H1 (cell line): ENCODE results near the gene ATG4D. TPM values are rescaled to one million over a fixed set of nuclear protein-coding genes. Genes with fewer than 3 reads are reported as not detected.
A peak's percentile ranks its signal among the peaks of the same experiment; 100 is the strongest.

Source experiments
- CTCF ChIA-PET: fragments of 300-600 bp; sonication (Branson Sonifier 250); formaldehyde crosslinking; loops from one replicate; lab custom pipeline; 2021; ENCODE audit not compliant: partially characterized antibody; lab: Charles Lee
- POLR2A ChIA-PET: fragments of 300-600 bp; sonication (Branson Sonifier 250); formaldehyde crosslinking; loops from one replicate; lab custom pipeline; 2021; ENCODE audit warnings: inconsistent platforms; ENCODE audit not compliant: partially characterized antibody; lab: Charles Lee
- DNase-seq, 2 experiments: peaks; one replicate each; pipeline versions ENCODE4 v3.0.0 to v3.0.0-alpha.2; 2010 to 2022; ENCODE audit warnings: low spot score in 2 of 2, low read depth in 1 of 2, mixed read lengths in 1 of 2
- FAIRE-seq: peaks from 2 replicates; lab custom pipeline; 2011; peaks lifted over from hg19 to GRCh38; lab: Jason Lieb, UNC
- H2AFZ ChIP-seq: 2 replicates; pipeline ENCODE4 v1.8.1; 2012; ENCODE audit warnings: low read length, inconsistent platforms
- H2AK5ac ChIP-seq: 2 replicates; pipeline ENCODE4 v1.6.1; 2013; ENCODE audit warnings: low read depth, low read length
- H2BK120ac ChIP-seq: replicated peaks from 2 replicates; pipeline ENCODE3; 2013; ENCODE audit warnings: low read depth, low read length, inconsistent platforms
- H2BK12ac ChIP-seq: 2 replicates; pipeline ENCODE4 v1.6.1; 2013; ENCODE audit warnings: low read depth, low read length
- H2BK15ac ChIP-seq: 2 replicates; pipeline ENCODE4 v1.6.1; 2013; ENCODE audit warnings: low read length
- H2BK20ac ChIP-seq: 2 replicates; pipeline ENCODE4 v1.6.1; 2013; ENCODE audit warnings: low read length
- H2BK5ac ChIP-seq: 2 replicates; pipeline ENCODE4 v1.6.1; 2013; ENCODE audit warnings: low read depth, low read length
- H3K14ac ChIP-seq: 2 replicates; pipeline ENCODE4 v1.6.1; 2013; ENCODE audit warnings: inconsistent platforms; ENCODE audit not compliant: insufficient read length
- H3K18ac ChIP-seq: 2 replicates; pipeline ENCODE4 v1.6.1; 2013; ENCODE audit warnings: low read length; ENCODE audit errors: extremely low read depth
- H3K23ac ChIP-seq: 2 replicates; pipeline ENCODE4 v1.6.1; 2013; ENCODE audit warnings: inconsistent platforms; ENCODE audit not compliant: insufficient read length
- H3K23me2 ChIP-seq: 2 replicates; pipeline ENCODE4 v1.6.1; 2013; ENCODE audit warnings: low read depth, low read length
- H3K27ac ChIP-seq: 2 replicates; pipeline ENCODE4 v1.6.1; 2011; ENCODE audit warnings: low read depth, low read length, inconsistent platforms
- H3K27me3 ChIP-seq, 4 experiments: replicated peaks in 1 of 4; 1 replicate in 1 of 4; 2 replicates in 3 of 4; pipeline versions ENCODE4 v1.6.1 to v1.8.1; 2011 to 2013; ENCODE audit warnings: low read length in 3 of 4, mild to moderate bottlenecking in 3 of 4, inconsistent platforms in 2 of 4, mixed read lengths in 2 of 4, moderate library complexity in 1 of 4; ENCODE audit not compliant: control insufficient read depth in 3 of 4, insufficient read depth in 3 of 4; ENCODE audit errors: extremely low read depth in 1 of 4
- H3K36me3 ChIP-seq, 4 experiments: 2 replicates each; pipeline versions ENCODE4 v1.6.1 to v1.8.1; 2011 to 2013; ENCODE audit warnings: mild to moderate bottlenecking in 4 of 4, low read length in 3 of 4, moderate library complexity in 2 of 4, control low read depth in 1 of 4, inconsistent platforms in 1 of 4; ENCODE audit not compliant: insufficient read depth in 4 of 4, control insufficient read depth in 2 of 4
- H3K4ac ChIP-seq: replicated peaks from 2 replicates; pipeline ENCODE3; 2013; ENCODE audit warnings: low read length, low read depth, mixed read lengths, inconsistent platforms; ENCODE audit not compliant: insufficient read length
- H3K4me1 ChIP-seq, 4 experiments: replicated peaks in 1 of 4; 1 replicate in 1 of 4; 2 replicates in 3 of 4; pipeline versions ENCODE4 v1.6.1 to v1.8.1; 2011 to 2013; ENCODE audit warnings: low read length in 3 of 4, inconsistent platforms in 2 of 4, mixed read lengths in 1 of 4; ENCODE audit not compliant: insufficient read depth in 4 of 4, control insufficient read depth in 3 of 4
- H3K4me2 ChIP-seq, 2 experiments: 2 replicates each; pipeline versions ENCODE4 v1.6.1 to v1.8.1; 2011 to 2013; ENCODE audit warnings: low read depth in 2 of 2, low read length in 2 of 2, control low read depth in 1 of 2, inconsistent platforms in 1 of 2, mild to moderate bottlenecking in 1 of 2; ENCODE audit not compliant: insufficient read depth in 1 of 2
- H3K4me3 ChIP-seq, 4 experiments: fragments of 200-600, 300-600 bp in 1 of 4; sonication (generic), shearing (Covaris generic), sonication (Bioruptor Twin) in 1 of 4; 2 replicates each; pipeline versions ENCODE4 v1.5.1 to v1.8.1; 2011 to 2016; ENCODE audit warnings: low read length in 4 of 4, low read depth in 3 of 4, control low read depth in 2 of 4, inconsistent platforms in 2 of 4, mild to moderate bottlenecking in 2 of 4, mixed read lengths in 1 of 4, moderate library complexity in 1 of 4; ENCODE audit not compliant: insufficient read depth in 2 of 4; ENCODE audit errors: extremely low read depth in 1 of 4
- H3K56ac ChIP-seq: replicated peaks from 2 replicates; pipeline ENCODE3; 2013; ENCODE audit warnings: low read depth, mild to moderate bottlenecking, mixed read lengths, low read length, inconsistent platforms; ENCODE audit not compliant: insufficient read length
- H3K79me1 ChIP-seq: 2 replicates; pipeline ENCODE4 v1.6.1; 2013; ENCODE audit warnings: low read depth, low read length, control low read depth
- H3K79me2 ChIP-seq, 2 experiments: 2 replicates each; pipeline versions ENCODE4 v1.6.1 to v1.8.1; 2012 to 2013; ENCODE audit warnings: low read length in 2 of 2, mild to moderate bottlenecking in 2 of 2, inconsistent platforms in 1 of 2; ENCODE audit not compliant: insufficient read depth in 2 of 2, control insufficient read depth in 1 of 2
- H3K9ac ChIP-seq, 4 experiments: replicated peaks in 1 of 4; 1 replicate in 1 of 4; 2 replicates in 3 of 4; pipeline versions ENCODE4 v1.6.1 to v1.8.1; 2011 to 2013; ENCODE audit warnings: low read depth in 3 of 4, low read length in 3 of 4, control low read depth in 2 of 4, mild to moderate bottlenecking in 2 of 4, moderate library complexity in 2 of 4, inconsistent platforms in 1 of 4; ENCODE audit errors: extremely low read depth in 1 of 4
- H3K9me3 ChIP-seq, 2 experiments: 2 replicates each; pipeline versions ENCODE4 v1.6.1 to v1.8.1; 2012 to 2013; ENCODE audit warnings: mild to moderate bottlenecking in 2 of 2, moderate library complexity in 2 of 2, control low read depth in 1 of 2, inconsistent platforms in 1 of 2, low read depth in 1 of 2, low read length in 1 of 2, mixed read lengths in 1 of 2; ENCODE audit not compliant: insufficient read depth in 2 of 2
- H4K20me1 ChIP-seq, 2 experiments: replicated peaks in 1 of 2; 2 replicates each; pipeline versions ENCODE3 to v1.8.1; 2011 to 2013; ENCODE audit warnings: inconsistent platforms in 2 of 2, low read length in 2 of 2, mild to moderate bottlenecking in 1 of 2; ENCODE audit not compliant: insufficient read depth in 2 of 2, control insufficient read depth in 1 of 2
- H4K5ac ChIP-seq: 2 replicates; pipeline ENCODE4 v1.6.1; 2013; ENCODE audit warnings: low read length, low read depth, mixed read lengths, inconsistent platforms; ENCODE audit not compliant: insufficient read length
- H4K8ac ChIP-seq: 2 replicates; pipeline ENCODE4 v1.8.0; 2013; ENCODE audit warnings: mild to moderate bottlenecking, moderate library complexity, low read length, inconsistent platforms; ENCODE audit not compliant: insufficient read depth; ENCODE audit errors: extremely low read depth
- H4K91ac ChIP-seq: replicated peaks from 2 replicates; pipeline ENCODE3; 2013; ENCODE audit warnings: low read length, mixed read lengths, inconsistent platforms; ENCODE audit not compliant: insufficient read length
- CTCF ChIP-seq, 3 experiments: IDR thresholded peaks; 1 replicate in 2 of 3; 2 replicates in 1 of 3; pipeline versions ENCODE4 v1.5.1 to v1.6.1; 2011; ENCODE audit warnings: low read length in 3 of 3, mild to moderate bottlenecking in 3 of 3, inconsistent platforms in 2 of 3, low read depth in 1 of 3, moderate library complexity in 1 of 3; ENCODE audit not compliant: insufficient read depth in 1 of 3; ENCODE audit errors: control extremely low read depth in 1 of 3
- NRF1 ChIP-seq: IDR thresholded peaks from 2 replicates; pipeline ENCODE4 v1.6.1; 2011; ENCODE audit warnings: mild to moderate bottlenecking, low read depth, low read length, improper control_type of control experiment
- PHF8 ChIP-seq: fragments of 200-600 bp; sonication (generic); conservative IDR thresholded peaks from 2 replicates; pipeline ENCODE4 v1.7.1; 2012; ENCODE audit warnings: low read depth, mild to moderate bottlenecking, inconsistent platforms, low read length, moderate library complexity
- POLR2A ChIP-seq, 2 experiments: IDR thresholded peaks; 1 replicate in 1 of 2; 2 replicates in 1 of 2; pipeline ENCODE4 v1.6.1; 2011; ENCODE audit warnings: low read depth in 2 of 2, low read length in 2 of 2, mild to moderate bottlenecking in 2 of 2; ENCODE audit errors: control extremely low read depth in 1 of 2
- POU5F1 ChIP-seq: IDR thresholded peaks from 2 replicates; pipeline ENCODE4 v1.6.1; 2011; ENCODE audit warnings: low read depth, mild to moderate bottlenecking, low read length, moderate library complexity
- SIX5 ChIP-seq: IDR thresholded peaks from 2 replicates; pipeline ENCODE4 v1.6.1; 2011; ENCODE audit warnings: mild to moderate bottlenecking, low read depth, low read length
- TEAD4 ChIP-seq: IDR thresholded peaks from 2 replicates; pipeline ENCODE4 v1.6.1; 2012; ENCODE audit warnings: low read depth, low read length, inconsistent platforms, mixed read lengths
- WGBS, 2 experiments: shearing (Covaris generic) in 1 of 2; methylation state at CpG; one replicate each; pipeline versions ENCODE4 v1.1.6 to v1.1.7; 2013 to 2015; ENCODE audit warnings: low lambda C conversion rate in 2 of 2, mixed read lengths in 2 of 2, inconsistent platforms in 1 of 2, low coverage in 1 of 2, missing lambda C conversion rate in 1 of 2; ENCODE audit not compliant: insufficient replicate concordance in 2 of 2, insufficient coverage in 1 of 2, insufficient read length in 1 of 2; ENCODE audit errors: extremely low coverage in 1 of 2, missing lambda C conversion rate in 1 of 2; 5-methylcytosine and 5-hydroxymethylcytosine counted together
- polyA plus RNA-seq, 7 experiments: library from polyadenylated mRNA; depleted of rRNA in 3 of 7; stranded (reverse) in 5 of 7; unstranded in 2 of 7; fragments of >200 nt in 5 of 7; fragments of 200-250 nt in 2 of 7; gene quantifications; 1 replicate in 5 of 7; 2 replicates in 1 of 7; 4 replicates in 1 of 7; pipeline versions ENCODE4 v1.2.1 to v1.2.3, GENCODE V29; 2011 to 2013; ENCODE audit warnings: missing spikeins in 2 of 7, mixed read lengths in 2 of 7
- total RNA-seq: library from RNA; stranded (reverse); fragmentation: NEBNext Ultra II Directional; extraction: Animal tissue kit (Norgen Biotek cat#: 25700); gene quantifications from 2 replicates; pipeline ENCODE4 v1.2.1, GENCODE V29; 2021

Gene ATG4D
- total and polyA plus RNA-seq, 2 of the 8 experiments (the other 6 are each of a cell fraction or from before 2014, with no cell fraction given) = 39.6 to 43.7 TPM

- ChIA-PET CTCF (interaction anchor here (1.4 kb wide), 1 partner anchor 10 kb away, joined by 4 read pairs; no protein-coding TSS in a partner anchor), POLR2A (interaction anchor here (0.6 to 1.4 kb wide), 8 partner anchors 10 to 171 kb away, joined by 3 to 7 read pairs (median 4); no protein-coding TSS in a partner anchor)
- Histone ChIP-seq H2BK20ac (no peak within 1 kb of the TSS), H3K4ac (no peak within 1 kb of the TSS), H4K20me1 (peaks cover 0 to 6% of the 10 kb centered on the region in 2 experiments), H4K5ac (peak within 1 kb of the TSS; percentile 79), H2BK5ac (peak within 1 kb of the TSS; percentile 88; the same call in 1 of the 2 replicates), H3K36me3 (peaks cover 2 to 22% (median 6%) of the 10 kb centered on the region in 4 experiments; a peak in 5 of 8 replicates), H3K9me3 (no peaks in the 10 kb centered on the region), H2BK15ac (no peak within 1 kb of the TSS; the same call in 1 of the 2 replicates), H3K79me2 (peaks cover 0 to 10% of the 10 kb centered on the region in 2 experiments; a peak in 2 of 4 replicates), H2AFZ (no peak within 1 kb of the TSS), H3K4me1 (peaks cover 0 to 19% (median 9%) of the 10 kb centered on the region in 4 experiments; a peak in 6 of 7 replicates), H3K9ac (peak within 1 kb of the TSS; percentile 66 to 86 (median 78)), H2BK12ac (no peak within 1 kb of the TSS), H3K79me1 (peaks cover 4% of the 10 kb centered on the region; the same call in 1 of the 2 replicates), H3K23ac (no peak within 1 kb of the TSS), H3K4me3 (peak within 1 kb of the TSS; percentile 73 to 82 (median 77)), H3K27ac (peak within 1 kb of the TSS; percentile 68; the same call in 1 of the 2 replicates), H4K8ac (peak within 1 kb of the TSS; percentile 91), H2BK120ac (peak within 1 kb of the TSS; percentile 41), H3K4me2 (peak within 1 kb of the TSS; percentile 76 to 80), H3K56ac (peak within 1 kb of the TSS; percentile 92), H3K23me2 (peaks cover 18% of the 10 kb centered on the region), H2AK5ac (peak within 1 kb of the TSS; percentile 26; the same call in 1 of the 2 replicates), H3K18ac (peak within 1 kb of the TSS; percentile 95), H4K91ac (peak within 1 kb of the TSS; percentile 54), H3K14ac (no peak within 1 kb of the TSS), H3K27me3 (peaks cover 0 to 10% (median 7%) of the 10 kb centered on the region in 4 experiments; a peak in 4 of 7 replicates)
- 5% methylated on average over 41 of the region's 94 CpGs; no CpG with 5 or more reads in 1 of the 2 experiments for WGBS, 2 experiments
- DNase-seq (peak; percentile 91 to 99), FAIRE-seq (no peak)
- TF ChIP-seq POLR2A (IDR thresholded peaks at IDR 0.05; ENCODE audit: control extremely low read depth in 1 of 2, low read depth in 2 of 2, low read length in 2 of 2) (peak in 1 of 2 experiments; percentile 73; a peak in 2 of 3 replicates), PHF8 (peak; percentile 72), POU5F1 (no peak), TEAD4 (no peak), SIX5 (no peak), NRF1 (peak; percentile 87), CTCF (IDR thresholded peaks at IDR 0.05; ENCODE audit: control extremely low read depth in 1 of 3, insufficient read depth in 1 of 3, low read depth in 1 of 3, low read length in 3 of 3) (peak; percentile 33 to 53 (median 52))
These were observed 22.1 kb downstream of the ATG4D start, which contains the start of gene KRI1 for GRCh38 chr19:10565567-10566407. Gene KRI1, minus strand, starts transcription at chr19:10566010. Its CDS starts 11 bp downstream, at chr19:10565999.
